ENCODE results near the gene CTNNA2.

Gene CTNNA2

DNA sequence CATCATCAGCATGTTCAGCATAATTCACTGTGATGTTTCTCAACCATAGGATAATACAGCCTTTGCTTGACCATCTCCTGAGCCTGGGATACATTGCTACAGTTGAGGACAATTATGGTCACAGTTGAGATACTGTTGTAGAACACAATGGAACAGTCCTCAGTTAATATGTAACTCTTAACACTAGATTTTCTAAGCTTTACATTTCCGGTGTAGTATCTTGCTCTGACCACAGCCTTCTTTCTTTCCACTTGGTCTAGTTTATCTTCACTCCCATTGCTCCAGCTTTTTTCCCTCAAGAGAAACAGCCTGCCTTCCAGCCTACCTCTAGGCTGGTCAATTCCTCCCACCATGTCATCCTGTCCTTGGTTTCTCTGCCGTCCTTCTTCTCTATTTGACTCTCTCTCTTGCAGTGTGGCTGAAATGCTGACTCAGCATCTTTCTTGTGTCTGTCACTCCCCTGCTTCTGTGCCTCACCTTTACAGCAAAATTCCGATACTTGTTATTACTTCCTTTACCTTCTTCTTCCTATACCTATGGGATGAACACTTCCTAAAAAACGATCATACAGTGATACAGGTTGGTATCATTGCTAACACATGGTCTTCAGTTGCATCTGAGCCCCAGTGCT, 80.5 kb downstream of the CTNNA2 start:
- ATAC-seq: no peak
- TF ChIP-seq BACH2 (CRISPR knock-in tag; IDR thresholded peaks at IDR 0.05; ENCODE audit: borderline replicate concordance) (no peak), TOX (CRISPR knock-in tag; IDR thresholded peaks at IDR 0.05; ENCODE audit: borderline replicate concordance) (no peak), ZFP3 (CRISPR knock-in tag; IDR thresholded peaks at IDR 0.05) (no peak), ZNF565 (CRISPR knock-in tag; conservative IDR thresholded peaks at IDR 0.05; ENCODE audit: low read depth) (no peak), ZNF70 (CRISPR knock-in tag; IDR thresholded peaks at IDR 0.05) (no peak), TCF4 (CRISPR knock-in tag; IDR thresholded peaks at IDR 0.05; ENCODE audit: borderline replicate concordance) (no peak), GLIS3 (CRISPR knock-in tag; IDR thresholded peaks at IDR 0.05) (no peak), ESRRG (CRISPR knock-in tag; IDR thresholded peaks at IDR 0.05) (no peak), ZNF8 (CRISPR knock-in tag; IDR thresholded peaks at IDR 0.05) (no peak), ARNTL (CRISPR knock-in tag; IDR thresholded peaks at IDR 0.05; ENCODE audit: borderline replicate concordance, low read depth) (no peak), ZC3H10 (CRISPR knock-in tag; IDR thresholded peaks at IDR 0.05) (no peak), SNAI2 (CRISPR knock-in tag; IDR thresholded peaks at IDR 0.05) (no peak), ISL1 (CRISPR knock-in tag; IDR thresholded peaks at IDR 0.05) (no peak), OSR1 (CRISPR knock-in tag; IDR thresholded peaks at IDR 0.05) (no peak)
- TF ChIP-seq, protein P1, sequence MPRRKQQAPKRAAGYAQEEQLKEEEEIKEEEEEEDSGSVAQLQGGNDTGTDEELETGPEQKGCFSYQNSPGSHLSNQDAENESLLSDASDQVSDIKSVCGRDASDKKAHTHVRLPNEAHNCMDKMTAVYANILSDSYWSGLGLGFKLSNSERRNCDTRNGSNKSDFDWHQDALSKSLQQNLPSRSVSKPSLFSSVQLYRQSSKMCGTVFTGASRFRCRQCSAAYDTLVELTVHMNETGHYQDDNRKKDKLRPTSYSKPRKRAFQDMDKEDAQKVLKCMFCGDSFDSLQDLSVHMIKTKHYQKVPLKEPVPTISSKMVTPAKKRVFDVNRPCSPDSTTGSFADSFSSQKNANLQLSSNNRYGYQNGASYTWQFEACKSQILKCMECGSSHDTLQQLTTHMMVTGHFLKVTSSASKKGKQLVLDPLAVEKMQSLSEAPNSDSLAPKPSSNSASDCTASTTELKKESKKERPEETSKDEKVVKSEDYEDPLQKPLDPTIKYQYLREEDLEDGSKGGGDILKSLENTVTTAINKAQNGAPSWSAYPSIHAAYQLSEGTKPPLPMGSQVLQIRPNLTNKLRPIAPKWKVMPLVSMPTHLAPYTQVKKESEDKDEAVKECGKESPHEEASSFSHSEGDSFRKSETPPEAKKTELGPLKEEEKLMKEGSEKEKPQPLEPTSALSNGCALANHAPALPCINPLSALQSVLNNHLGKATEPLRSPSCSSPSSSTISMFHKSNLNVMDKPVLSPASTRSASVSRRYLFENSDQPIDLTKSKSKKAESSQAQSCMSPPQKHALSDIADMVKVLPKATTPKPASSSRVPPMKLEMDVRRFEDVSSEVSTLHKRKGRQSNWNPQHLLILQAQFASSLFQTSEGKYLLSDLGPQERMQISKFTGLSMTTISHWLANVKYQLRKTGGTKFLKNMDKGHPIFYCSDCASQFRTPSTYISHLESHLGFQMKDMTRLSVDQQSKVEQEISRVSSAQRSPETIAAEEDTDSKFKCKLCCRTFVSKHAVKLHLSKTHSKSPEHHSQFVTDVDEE (CRISPR knock-in tag; IDR thresholded peaks at IDR 0.05): no peak
- TF ChIP-seq, protein P2, sequence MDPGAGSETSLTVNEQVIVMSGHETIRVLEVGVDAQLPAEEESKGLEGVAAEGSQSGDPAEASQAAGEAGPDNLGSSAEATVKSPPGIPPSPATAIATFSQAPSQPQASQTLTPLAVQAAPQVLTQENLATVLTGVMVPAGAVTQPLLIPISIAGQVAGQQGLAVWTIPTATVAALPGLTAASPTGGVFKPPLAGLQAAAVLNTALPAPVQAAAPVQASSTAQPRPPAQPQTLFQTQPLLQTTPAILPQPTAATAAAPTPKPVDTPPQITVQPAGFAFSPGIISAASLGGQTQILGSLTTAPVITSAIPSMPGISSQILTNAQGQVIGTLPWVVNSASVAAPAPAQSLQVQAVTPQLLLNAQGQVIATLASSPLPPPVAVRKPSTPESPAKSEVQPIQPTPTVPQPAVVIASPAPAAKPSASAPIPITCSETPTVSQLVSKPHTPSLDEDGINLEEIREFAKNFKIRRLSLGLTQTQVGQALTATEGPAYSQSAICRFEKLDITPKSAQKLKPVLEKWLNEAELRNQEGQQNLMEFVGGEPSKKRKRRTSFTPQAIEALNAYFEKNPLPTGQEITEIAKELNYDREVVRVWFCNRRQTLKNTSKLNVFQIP (CRISPR knock-in tag; IDR thresholded peaks at IDR 0.05; ENCODE audit: borderline replicate concordance, low read depth): no peak
- TF ChIP-seq, protein P3, sequence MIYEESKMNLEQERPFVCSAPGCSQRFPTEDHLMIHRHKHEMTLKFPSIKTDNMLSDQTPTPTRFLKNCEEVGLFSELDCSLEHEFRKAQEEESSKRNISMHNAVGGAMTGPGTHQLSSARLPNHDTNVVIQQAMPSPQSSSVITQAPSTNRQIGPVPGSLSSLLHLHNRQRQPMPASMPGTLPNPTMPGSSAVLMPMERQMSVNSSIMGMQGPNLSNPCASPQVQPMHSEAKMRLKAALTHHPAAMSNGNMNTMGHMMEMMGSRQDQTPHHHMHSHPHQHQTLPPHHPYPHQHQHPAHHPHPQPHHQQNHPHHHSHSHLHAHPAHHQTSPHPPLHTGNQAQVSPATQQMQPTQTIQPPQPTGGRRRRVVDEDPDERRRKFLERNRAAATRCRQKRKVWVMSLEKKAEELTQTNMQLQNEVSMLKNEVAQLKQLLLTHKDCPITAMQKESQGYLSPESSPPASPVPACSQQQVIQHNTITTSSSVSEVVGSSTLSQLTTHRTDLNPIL (CRISPR knock-in tag; IDR thresholded peaks at IDR 0.05; ENCODE audit: low read depth): no peak
- TF ChIP-seq, protein P4, sequence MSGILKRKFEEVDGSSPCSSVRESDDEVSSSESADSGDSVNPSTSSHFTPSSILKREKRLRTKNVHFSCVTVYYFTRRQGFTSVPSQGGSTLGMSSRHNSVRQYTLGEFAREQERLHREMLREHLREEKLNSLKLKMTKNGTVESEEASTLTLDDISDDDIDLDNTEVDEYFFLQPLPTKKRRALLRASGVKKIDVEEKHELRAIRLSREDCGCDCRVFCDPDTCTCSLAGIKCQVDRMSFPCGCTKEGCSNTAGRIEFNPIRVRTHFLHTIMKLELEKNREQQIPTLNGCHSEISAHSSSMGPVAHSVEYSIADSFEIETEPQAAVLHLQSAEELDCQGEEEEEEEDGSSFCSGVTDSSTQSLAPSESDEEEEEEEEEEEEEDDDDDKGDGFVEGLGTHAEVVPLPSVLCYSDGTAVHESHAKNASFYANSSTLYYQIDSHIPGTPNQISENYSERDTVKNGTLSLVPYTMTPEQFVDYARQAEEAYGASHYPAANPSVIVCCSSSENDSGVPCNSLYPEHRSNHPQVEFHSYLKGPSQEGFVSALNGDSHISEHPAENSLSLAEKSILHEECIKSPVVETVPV (CRISPR knock-in tag; IDR thresholded peaks at IDR 0.05): no peak
- TF ChIP-seq, protein P5, sequence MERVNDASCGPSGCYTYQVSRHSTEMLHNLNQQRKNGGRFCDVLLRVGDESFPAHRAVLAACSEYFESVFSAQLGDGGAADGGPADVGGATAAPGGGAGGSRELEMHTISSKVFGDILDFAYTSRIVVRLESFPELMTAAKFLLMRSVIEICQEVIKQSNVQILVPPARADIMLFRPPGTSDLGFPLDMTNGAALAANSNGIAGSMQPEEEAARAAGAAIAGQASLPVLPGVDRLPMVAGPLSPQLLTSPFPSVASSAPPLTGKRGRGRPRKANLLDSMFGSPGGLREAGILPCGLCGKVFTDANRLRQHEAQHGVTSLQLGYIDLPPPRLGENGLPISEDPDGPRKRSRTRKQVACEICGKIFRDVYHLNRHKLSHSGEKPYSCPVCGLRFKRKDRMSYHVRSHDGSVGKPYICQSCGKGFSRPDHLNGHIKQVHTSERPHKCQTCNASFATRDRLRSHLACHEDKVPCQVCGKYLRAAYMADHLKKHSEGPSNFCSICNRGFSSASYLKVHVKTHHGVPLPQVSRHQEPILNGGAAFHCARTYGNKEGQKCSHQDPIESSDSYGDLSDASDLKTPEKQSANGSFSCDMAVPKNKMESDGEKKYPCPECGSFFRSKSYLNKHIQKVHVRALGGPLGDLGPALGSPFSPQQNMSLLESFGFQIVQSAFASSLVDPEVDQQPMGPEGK (CRISPR knock-in tag; IDR thresholded peaks at IDR 0.05; ENCODE audit: borderline replicate concordance): no peak

DNA sequence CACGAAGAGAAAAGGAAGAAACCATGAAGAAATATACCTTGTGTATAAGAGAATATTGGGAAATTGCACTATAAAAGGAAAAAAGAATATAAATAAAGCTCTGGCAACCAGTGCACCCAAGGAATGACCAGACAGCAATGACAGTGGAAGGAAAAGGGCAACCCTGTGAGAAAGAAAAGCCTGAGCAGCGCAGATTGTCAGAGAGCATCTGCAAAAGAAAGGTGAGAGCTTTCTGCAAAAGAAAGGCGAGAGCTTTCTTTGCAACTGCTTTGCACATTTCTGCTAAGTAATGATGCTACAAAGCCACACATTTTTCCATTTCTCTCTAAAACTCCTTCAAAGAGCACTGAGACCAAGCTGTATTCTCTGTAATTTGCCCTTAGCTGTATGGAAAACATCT, 83.6 kb downstream of the CTNNA2 start:
- ATAC-seq: no peak
- TF ChIP-seq ARNTL (CRISPR knock-in tag; IDR thresholded peaks at IDR 0.05; ENCODE audit: borderline replicate concordance, low read depth) (no peak), GLIS3 (CRISPR knock-in tag; IDR thresholded peaks at IDR 0.05) (no peak), ZNF565 (CRISPR knock-in tag; conservative IDR thresholded peaks at IDR 0.05; ENCODE audit: low read depth) (no peak), SNAI2 (CRISPR knock-in tag; IDR thresholded peaks at IDR 0.05) (no peak), BACH2 (CRISPR knock-in tag; IDR thresholded peaks at IDR 0.05; ENCODE audit: borderline replicate concordance) (no peak), PPARA (CRISPR knock-in tag; IDR thresholded peaks at IDR 0.05; ENCODE audit: borderline replicate concordance) (no peak), OSR1 (CRISPR knock-in tag; IDR thresholded peaks at IDR 0.05) (no peak)
- TF ChIP-seq, protein P3 (CRISPR knock-in tag; IDR thresholded peaks at IDR 0.05; ENCODE audit: low read depth): no peak
- TF ChIP-seq, protein P2 (CRISPR knock-in tag; IDR thresholded peaks at IDR 0.05; ENCODE audit: borderline replicate concordance, low read depth): no peak
- TF ChIP-seq, protein P1 (CRISPR knock-in tag; IDR thresholded peaks at IDR 0.05): no peak
- TF ChIP-seq, protein P5 (CRISPR knock-in tag; IDR thresholded peaks at IDR 0.05; ENCODE audit: borderline replicate concordance): no peak
